NK-92 (cell line): Measurements from ENCODE around the gene ANKRD12.

Source experiments
- DNase-seq: peaks from one replicate; lab custom pipeline; 2025; ENCODE audit not compliant: unreplicated experiment; lab: John Stamatoyannopoulos, UW

The ANKRD12 gene

GRCh38 chr18:9334973-9335696, 198.6 kb downstream of the ANKRD12 start:
- no peak for DNase-seq
